HFF-Myc (cell line): Measurements from ENCODE around the gene KCNQ2.

Source experiments
- DNase-seq: peaks from one replicate; pipeline ENCODE4 v3.0.0-alpha.2; 2011; ENCODE audit warnings: low read depth; ENCODE audit errors: extremely low read depth
- H3K4me3 ChIP-seq: replicated peaks from 2 replicates; pipeline ENCODE4 v1.5.1; 2011; ENCODE audit warnings: low read depth, mild to moderate bottlenecking, control low read depth, low read length
- CTCF ChIP-seq: IDR thresholded peaks from 2 replicates; pipeline ENCODE4 v1.5.1; 2012; ENCODE audit warnings: mild to moderate bottlenecking, low read depth, low read length, control low read depth; ENCODE audit errors: missing control alignments

The KCNQ2 gene

GRCh38 chr20:63440366-63440955 lies 32.0 kb downstream of the KCNQ2 start:
- no peak overlapping the region for H3K4me3 ChIP-seq
- no peak for TF ChIP-seq CTCF
- no peak for DNase-seq

- H3K4me3 ChIP-seq, result no peak overlapping the region
- no peak for DNase-seq
- TF ChIP-seq CTCF, result no peak
These were observed 32.6 kb downstream of the KCNQ2 start for GRCh38 chr20:63439866-63440265.

- H3K4me3 ChIP-seq, result no peak overlapping the region
- TF ChIP-seq CTCF, result no peak
- DNase-seq, result no peak
These were observed 34.3 kb downstream of the KCNQ2 start for GRCh38 chr20:63438121-63438520.

- no peak for DNase-seq
- H3K4me3 ChIP-seq, result no peak overlapping the region
- TF ChIP-seq CTCF, result no peak
These were observed 36.9 kb downstream of the KCNQ2 start for GRCh38 chr20:63435552-63435951.

- peak; percentile 81 for TF ChIP-seq CTCF
- H3K4me3 ChIP-seq, result no peak overlapping the region
- DNase-seq, result peak; percentile 62
These were observed 37.7 kb downstream of the KCNQ2 start for GRCh38 chr20:63434599-63435378.

- TF ChIP-seq CTCF, result no peak
- DNase-seq, result no peak
- no peak overlapping the region for H3K4me3 ChIP-seq
These were observed 38.5 kb downstream of the KCNQ2 start for GRCh38 chr20:63433756-63434531.
